HG02970 (cell line): ENCODE data around the gene DCUN1D3.
A peak's percentile ranks its signal among the peaks of the same experiment; 100 is the strongest.
"Not testable (repeated sequence)": the region's sequence is repeated elsewhere in the genome, so short reads cannot be mapped to it uniquely, and the experiment has no call there.

Source experiments
- ATAC-seq: cut with Tn5 transposase; IDR thresholded peaks from one replicate; pipeline ENCODE4 v1.9.1; 2021; ENCODE audit warnings: mild to moderate bottlenecking, moderate library complexity, moderate number of reproducible peaks; ENCODE audit not compliant: unreplicated experiment, low FRiP score

The DCUN1D3 gene

GRCh38 chr16:20900299-20901067, at the start of gene DCUN1D3, which contains the start of gene LYRM1:
Gene DCUN1D3 (minus strand): TSS chr16:20900358. CDS start chr16:20862538, 37,820 bp downstream.
Gene LYRM1 (plus strand): TSS chr16:20900771. CDS start chr16:20915556, 14,785 bp downstream.
- ATAC-seq: peak; percentile 59

GRCh38 chr16:20949660-20950059, 49.5 kb upstream of the DCUN1D3 start:
- no peak for ATAC-seq

GRCh38 chr16:20948444-20948843, 48.3 kb upstream of the DCUN1D3 start:
- no peak for ATAC-seq

GRCh38 chr16:20946015-20946629, 46.0 kb upstream of the DCUN1D3 start:
- no peak for ATAC-seq

GRCh38 chr16:20945575-20945875, 45.4 kb upstream of the DCUN1D3 start:
- not testable (repeated sequence) for ATAC-seq

- no peak for ATAC-seq
Measured at GRCh38 chr16:20944861-20945574, 44.9 kb upstream of the DCUN1D3 start.

GRCh38 chr16:20942256-20942655, 42.1 kb upstream of the DCUN1D3 start:
- ATAC-seq: no peak

GRCh38 chr16:20941636-20941926, 41.4 kb upstream of the DCUN1D3 start:
- no peak for ATAC-seq

- ATAC-seq: no peak
Measured at GRCh38 chr16:20940871-20941635, 40.9 kb upstream of the DCUN1D3 start.

GRCh38 chr16:20939611-20940010, 39.5 kb upstream of the DCUN1D3 start:
- no peak for ATAC-seq

- ATAC-seq: no peak
Measured at GRCh38 chr16:20938426-20938825, 38.3 kb upstream of the DCUN1D3 start.

GRCh38 chr16:20937736-20938135, 37.6 kb upstream of the DCUN1D3 start:
- ATAC-seq: no peak

GRCh38 chr16:20933589-20933988, 33.4 kb upstream of the DCUN1D3 start:
- ATAC-seq: no peak

- no peak for ATAC-seq
Measured at GRCh38 chr16:20931066-20931600, 31.0 kb upstream of the DCUN1D3 start.

GRCh38 chr16:20930365-20930690, 30.2 kb upstream of the DCUN1D3 start:
- ATAC-seq: no peak

- ATAC-seq: not testable (repeated sequence)
Measured at GRCh38 chr16:20929676-20930364, 29.7 kb upstream of the DCUN1D3 start.

GRCh38 chr16:20928774-20929411, 28.7 kb upstream of the DCUN1D3 start:
- no peak for ATAC-seq

- ATAC-seq: no peak
Measured at GRCh38 chr16:20925751-20926150, 25.6 kb upstream of the DCUN1D3 start.

GRCh38 chr16:20923876-20924275, 23.7 kb upstream of the DCUN1D3 start:
- ATAC-seq: no peak

- ATAC-seq: no peak
Measured at GRCh38 chr16:20920799-20921198, 20.6 kb upstream of the DCUN1D3 start.
